ENCODE measurements around the gene AATK.

DNA sequence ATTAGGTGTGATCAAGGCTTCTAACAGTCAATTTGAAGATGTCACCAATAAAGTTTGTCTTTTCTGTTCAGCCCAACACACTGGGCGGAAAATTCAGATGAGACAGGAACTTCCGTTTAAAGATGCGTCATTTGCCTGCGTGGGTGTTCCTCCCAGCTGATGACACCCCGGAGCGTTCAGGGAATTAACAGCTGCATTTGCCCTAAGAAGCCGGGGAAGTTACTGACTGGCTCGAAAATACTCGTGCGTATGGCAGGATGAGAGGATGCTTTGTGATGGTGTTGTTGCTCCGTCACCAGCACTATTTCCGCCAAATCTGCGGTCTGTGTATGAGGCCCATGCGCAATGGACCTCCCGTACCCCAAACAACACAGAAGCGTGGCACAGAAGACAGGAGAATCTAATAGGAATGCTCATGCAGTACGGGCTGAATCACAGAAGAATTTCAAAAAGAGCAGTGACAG lies 12.6 kb downstream of the AATK start:
- TF ChIP-seq, protein P1, sequence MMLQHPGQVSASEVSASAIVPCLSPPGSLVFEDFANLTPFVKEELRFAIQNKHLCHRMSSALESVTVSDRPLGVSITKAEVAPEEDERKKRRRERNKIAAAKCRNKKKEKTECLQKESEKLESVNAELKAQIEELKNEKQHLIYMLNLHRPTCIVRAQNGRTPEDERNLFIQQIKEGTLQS (CRISPR knock-in tag; IDR thresholded peaks at IDR 0.05): no peak
- TF ChIP-seq, protein P2, sequence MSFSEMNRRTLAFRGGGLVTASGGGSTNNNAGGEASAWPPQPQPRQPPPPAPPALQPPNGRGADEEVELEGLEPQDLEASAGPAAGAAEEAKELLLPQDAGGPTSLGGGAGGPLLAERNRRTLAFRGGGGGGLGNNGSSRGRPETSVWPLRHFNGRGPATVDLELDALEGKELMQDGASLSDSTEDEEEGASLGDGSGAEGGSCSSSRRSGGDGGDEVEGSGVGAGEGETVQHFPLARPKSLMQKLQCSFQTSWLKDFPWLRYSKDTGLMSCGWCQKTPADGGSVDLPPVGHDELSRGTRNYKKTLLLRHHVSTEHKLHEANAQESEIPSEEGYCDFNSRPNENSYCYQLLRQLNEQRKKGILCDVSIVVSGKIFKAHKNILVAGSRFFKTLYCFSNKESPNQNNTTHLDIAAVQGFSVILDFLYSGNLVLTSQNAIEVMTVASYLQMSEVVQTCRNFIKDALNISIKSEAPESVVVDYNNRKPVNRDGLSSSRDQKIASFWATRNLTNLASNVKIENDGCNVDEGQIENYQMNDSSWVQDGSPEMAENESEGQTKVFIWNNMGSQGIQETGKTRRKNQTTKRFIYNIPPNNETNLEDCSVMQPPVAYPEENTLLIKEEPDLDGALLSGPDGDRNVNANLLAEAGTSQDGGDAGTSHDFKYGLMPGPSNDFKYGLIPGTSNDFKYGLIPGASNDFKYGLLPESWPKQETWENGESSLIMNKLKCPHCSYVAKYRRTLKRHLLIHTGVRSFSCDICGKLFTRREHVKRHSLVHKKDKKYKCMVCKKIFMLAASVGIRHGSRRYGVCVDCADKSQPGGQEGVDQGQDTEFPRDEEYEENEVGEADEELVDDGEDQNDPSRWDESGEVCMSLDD (CRISPR knock-in tag; IDR thresholded peaks at IDR 0.05; ENCODE audit: borderline replicate concordance): no peak

All from HepG2 (cell line).